Neural crest cell (in vitro differentiated cells): ENCODE measurements around the gene FBRSL1. TPM values are rescaled to one million over a fixed set of nuclear protein-coding genes. Genes with fewer than 3 reads are reported as not detected.

Experiments
- DNase-seq: peaks from one replicate; pipeline ENCODE4 v3.0.0; 2021; ENCODE audit warnings: low read depth, mixed read lengths, low spot score
- H3K27ac Mint-ChIP-seq: one replicate; pipeline ENCODE4 v1.8.0; 2021; ENCODE audit warnings: mild to moderate bottlenecking, mixed read lengths; ENCODE audit not compliant: unreplicated experiment
- H3K27me3 Mint-ChIP-seq: 2 replicates; pipeline ENCODE4 v1.8.0; 2021; ENCODE audit warnings: low read depth, mild to moderate bottlenecking, mixed read lengths
- H3K36me3 Mint-ChIP-seq: 2 replicates; pipeline ENCODE4 v1.8.0; 2021; ENCODE audit warnings: low read depth, mild to moderate bottlenecking, mixed read lengths
- H3K4me1 Mint-ChIP-seq: 2 replicates; pipeline ENCODE4 v1.8.0; 2021; ENCODE audit warnings: mixed read lengths
- H3K4me3 Mint-ChIP-seq: one replicate; pipeline ENCODE4 v1.8.0; 2021; ENCODE audit warnings: mild to moderate bottlenecking, mixed read lengths
- H3K9me3 Mint-ChIP-seq: 2 replicates; pipeline ENCODE4 v1.8.0; 2021; ENCODE audit warnings: mixed read lengths
- CTCF ChIP-seq: fragments of 200-600 bp; sonication (generic); conservative IDR thresholded peaks from 2 replicates; pipeline ENCODE4 v1.5.0; 2021; ENCODE audit warnings: antibody characterized with exemption, mild to moderate bottlenecking
- total RNA-seq: library from RNA; stranded (reverse); gene quantifications from 2 replicates; pipeline ENCODE4 v1.2.1, GENCODE V29; 2021

The FBRSL1 gene
- total RNA-seq, 1 donor from 2014 or later, result 118 TPM

GRCh38 chr12:132489078-132489601, 811 bp upstream of the FBRSL1 start:
- no peak for TF ChIP-seq CTCF
- Mint-ChIP-seq H3K27ac (no peak overlapping the region), H3K4me3 (peak overlapping the region; percentile 70), H3K27me3 (peaks cover 24% of the 10 kb centered on the region), H3K36me3 (no peaks in the 10 kb centered on the region), H3K4me1 (peaks cover 23% of the 10 kb centered on the region), H3K9me3 (no peaks in the 10 kb centered on the region)
- peak; percentile 30 for DNase-seq

- peak overlapping the region; percentile 89 for H3K4me3 Mint-ChIP-seq
- H3K4me1 Mint-ChIP-seq, result peaks cover 23% of the 10 kb centered on the region
- no peak for DNase-seq
- peaks cover 23% of the 10 kb centered on the region for H3K27me3 Mint-ChIP-seq
- H3K27ac Mint-ChIP-seq, result no peak overlapping the region
- TF ChIP-seq CTCF, result no peak
- H3K36me3 Mint-ChIP-seq, result no peaks in the 10 kb centered on the region
- H3K9me3 Mint-ChIP-seq, result no peaks in the 10 kb centered on the region
Observed at GRCh38 chr12:132490422-132491137, 629 bp downstream of the FBRSL1 start.

GRCh38 chr12:132491138-132491663, 1.2 kb downstream of the FBRSL1 start:
- H3K4me3 Mint-ChIP-seq, result peak overlapping the region; percentile 89
- no peak overlapping the region for H3K27ac Mint-ChIP-seq
- H3K4me1 Mint-ChIP-seq, result peaks cover 24% of the 10 kb centered on the region
- TF ChIP-seq CTCF, result no peak
- no peaks in the 10 kb centered on the region for H3K9me3 Mint-ChIP-seq
- H3K27me3 Mint-ChIP-seq, result peaks cover 19% of the 10 kb centered on the region
- H3K36me3 Mint-ChIP-seq, result no peaks in the 10 kb centered on the region
- no peak for DNase-seq

GRCh38 chr12:132491761-132492378, 1.9 kb downstream of the FBRSL1 start:
- peak overlapping the region; percentile 89 for H3K4me3 Mint-ChIP-seq
- H3K36me3 Mint-ChIP-seq, result no peaks in the 10 kb centered on the region
- H3K4me1 Mint-ChIP-seq, result peaks cover 29% of the 10 kb centered on the region
- no peak for DNase-seq
- H3K27ac Mint-ChIP-seq, result no peak overlapping the region
- H3K27me3 Mint-ChIP-seq, result peaks cover 17% of the 10 kb centered on the region
- TF ChIP-seq CTCF, result no peak
- no peaks in the 10 kb centered on the region for H3K9me3 Mint-ChIP-seq

- DNase-seq, result no peak
- Mint-ChIP-seq H3K27me3 (peaks cover 13% of the 10 kb centered on the region), H3K4me3 (peak overlapping the region; percentile 89), H3K9me3 (no peaks in the 10 kb centered on the region), H3K27ac (no peak overlapping the region), H3K4me1 (peaks cover 31% of the 10 kb centered on the region), H3K36me3 (no peaks in the 10 kb centered on the region)
- TF ChIP-seq CTCF, result no peak
Observed at GRCh38 chr12:132492522-132492921, 2.6 kb downstream of the FBRSL1 start.
